Testis (tissue), 3 donors: ENCODE data around the gene DNER. TPM values are rescaled to one million over a fixed set of nuclear protein-coding genes. Genes with fewer than 3 reads are reported as not detected.

Experiments used
- DNase-seq: peaks from one replicate; pipeline ENCODE4 v3.0.0-alpha.2; 2019
- H3K27ac ChIP-seq, 2 donors: fragments of 200-600 bp; sonication (generic); one replicate each; pipeline ENCODE4 v1.5.1; 2019
- H3K27me3 ChIP-seq: fragments of 200-600 bp; sonication (generic); one replicate; pipeline ENCODE4 v1.5.1; 2019
- H3K36me3 ChIP-seq: fragments of 200-600 bp; sonication (generic); one replicate; pipeline ENCODE4 v1.5.1; 2017; ENCODE audit warnings: low read depth; ENCODE audit errors: missing control alignments
- H3K4me1 ChIP-seq: fragments of 200-600 bp; sonication (generic); one replicate; pipeline ENCODE4 v1.5.1; 2019
- H3K4me3 ChIP-seq, 2 donors: fragments of 200-600 bp; sonication (generic); one replicate each; pipeline ENCODE4 v1.5.1; 2017 to 2019
- H3K9me3 ChIP-seq: fragments of 200-600 bp; sonication (generic); one replicate; pipeline ENCODE4 v1.5.1; 2017
- POLR2A ChIP-seq: fragments of 450-650 bp; IDR thresholded peaks from one replicate; pipeline ENCODE4 v1.6.1; 2017; ENCODE audit warnings: antibody characterized with exemption, mild to moderate bottlenecking, moderate library complexity
- WGBS, 2 donors: methylation state at CpG; one replicate each; pipeline ENCODE4 v1.1.5; 2018; 5-methylcytosine and 5-hydroxymethylcytosine counted together
- intact Hi-C: fragments of 100-400 bp; cut with DNase I; formaldehyde crosslinking; loops from one replicate; pipeline ENCODE4 v1.15.1; 2023; ENCODE audit warnings: low total_unique reads
- polyA plus RNA-seq: library from polyadenylated mRNA; stranded (reverse); fragments of 350-450 nt; fragmentation: Illumina TruSeq; extraction: RNeasy Lipid Tissue Mini Kit (QIAGEN cat#74804); gene quantifications from one replicate; pipeline ENCODE4 v1.2.3, GENCODE V29; 2014; ENCODE audit warnings: low read depth, low replicate concordance; ENCODE audit not compliant: insufficient read depth
- total RNA-seq, 2 donors: library from RNA; depleted of rRNA; stranded (reverse); fragments of >200 nt; gene quantifications; one replicate each; pipeline ENCODE4 v1.2.3, GENCODE V29; 2016
- TF ChIP-seq, protein P1 (sequence below), 3 experiments: fragments of 450-650 bp in 2 of 3; fragments of 200-600 bp in 1 of 3; sonication (generic) in 1 of 3; IDR thresholded peaks; one replicate each; pipeline ENCODE4 v1.5.1; 2016 to 2019; ENCODE audit warnings: antibody characterized with exemption in 3 of 3, mild to moderate bottlenecking in 2 of 3, moderate library complexity in 1 of 3

Gene DNER
- total and polyA plus RNA-seq, 3 donors from 2014 or later: 2.0 to 4.8 (median 2.9) TPM

GRCh38 chr2:229674830-229675530 lies 39.4 kb downstream of the DNER start:
- 78 to 93% methylated on average over 6 of the region's 6 CpGs for WGBS, 2 donors
- TF ChIP-seq, protein P1, sequence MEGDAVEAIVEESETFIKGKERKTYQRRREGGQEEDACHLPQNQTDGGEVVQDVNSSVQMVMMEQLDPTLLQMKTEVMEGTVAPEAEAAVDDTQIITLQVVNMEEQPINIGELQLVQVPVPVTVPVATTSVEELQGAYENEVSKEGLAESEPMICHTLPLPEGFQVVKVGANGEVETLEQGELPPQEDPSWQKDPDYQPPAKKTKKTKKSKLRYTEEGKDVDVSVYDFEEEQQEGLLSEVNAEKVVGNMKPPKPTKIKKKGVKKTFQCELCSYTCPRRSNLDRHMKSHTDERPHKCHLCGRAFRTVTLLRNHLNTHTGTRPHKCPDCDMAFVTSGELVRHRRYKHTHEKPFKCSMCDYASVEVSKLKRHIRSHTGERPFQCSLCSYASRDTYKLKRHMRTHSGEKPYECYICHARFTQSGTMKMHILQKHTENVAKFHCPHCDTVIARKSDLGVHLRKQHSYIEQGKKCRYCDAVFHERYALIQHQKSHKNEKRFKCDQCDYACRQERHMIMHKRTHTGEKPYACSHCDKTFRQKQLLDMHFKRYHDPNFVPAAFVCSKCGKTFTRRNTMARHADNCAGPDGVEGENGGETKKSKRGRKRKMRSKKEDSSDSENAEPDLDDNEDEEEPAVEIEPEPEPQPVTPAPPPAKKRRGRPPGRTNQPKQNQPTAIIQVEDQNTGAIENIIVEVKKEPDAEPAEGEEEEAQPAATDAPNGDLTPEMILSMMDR (IDR thresholded peaks at IDR 0.05): no peak
- no peak for TF ChIP-seq POLR2A
- H3K27ac ChIP-seq: no peak overlapping the region
- H3K4me1 ChIP-seq: no peaks in the 10 kb centered on the region
- no peaks in the 10 kb centered on the region for H3K27me3 ChIP-seq
- H3K36me3 ChIP-seq: no peaks in the 10 kb centered on the region
- no peak for DNase-seq
- intact Hi-C loops: no loop called here
- H3K9me3 ChIP-seq: no peaks in the 10 kb centered on the region
- H3K4me3 ChIP-seq: no peak overlapping the region

- intact Hi-C loops: no loop called here
These were observed 40.7 kb downstream of the DNER start for GRCh38 chr2:229673676-229674075.

DNA sequence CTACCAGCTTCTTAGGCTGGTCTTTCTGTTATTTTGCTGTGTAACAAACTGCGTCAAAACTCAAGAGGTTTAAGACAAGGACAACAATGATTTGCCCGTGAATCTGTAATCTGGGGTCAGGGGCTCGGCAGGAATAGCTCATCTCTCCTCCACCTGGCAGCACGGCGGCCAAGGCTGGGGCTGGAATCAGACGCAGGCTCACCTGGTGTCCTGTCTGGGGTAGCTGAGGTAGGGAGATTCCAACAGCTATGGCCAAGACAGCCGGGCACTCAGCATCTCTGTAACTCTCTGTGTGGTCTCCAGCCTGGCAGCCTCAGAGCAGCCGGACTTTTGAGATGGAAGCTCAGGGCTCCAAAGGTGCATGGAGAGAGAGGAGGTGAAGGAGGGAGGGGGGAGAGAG lies 42.3 kb downstream of the DNER start:
- no peaks in the 10 kb centered on the region for H3K36me3 ChIP-seq
- H3K27me3 ChIP-seq: no peaks in the 10 kb centered on the region
- no peaks in the 10 kb centered on the region for H3K9me3 ChIP-seq
- TF ChIP-seq POLR2A: no peak
- TF ChIP-seq, protein P1 (IDR thresholded peaks at IDR 0.05): no peak
- intact Hi-C loops: no loop called here
- H3K4me1 ChIP-seq: no peaks in the 10 kb centered on the region
- DNase-seq: no peak
- WGBS, 2 donors: 71 to 74% methylated on average over 8 of the region's 8 CpGs
- no peak overlapping the region for H3K4me3 ChIP-seq
- no peak overlapping the region for H3K27ac ChIP-seq

More at GRCh38 chr2:229673676-229674075, 40.7 kb downstream of the DNER start:
- Histone ChIP-seq H3K27me3 (no peaks in the 10 kb centered on the region), H3K27ac (no peak overlapping the region), H3K4me1 (no peaks in the 10 kb centered on the region), H3K36me3 (no peaks in the 10 kb centered on the region), H3K9me3 (no peaks in the 10 kb centered on the region), H3K4me3 (no peak overlapping the region)
- no peak for TF ChIP-seq POLR2A
- TF ChIP-seq, protein P1 (IDR thresholded peaks at IDR 0.05): no peak
- DNase-seq: no peak
- 87 to 96% methylated on average over 5 of the region's 5 CpGs for WGBS, 2 donors

GRCh38 chr2:229669841-229670240 lies 44.5 kb downstream of the DNER start:
- Histone ChIP-seq H3K4me1 (no peaks in the 10 kb centered on the region), H3K27ac (no peak overlapping the region), H3K36me3 (no peaks in the 10 kb centered on the region), H3K27me3 (no peaks in the 10 kb centered on the region), H3K9me3 (no peaks in the 10 kb centered on the region), H3K4me3 (no peak overlapping the region)
- WGBS, 2 donors: 76 to 82% methylated on average over 3 of the region's 3 CpGs
- intact Hi-C loops: no loop called here
- TF ChIP-seq, protein P1 (IDR thresholded peaks at IDR 0.05): no peak
- TF ChIP-seq POLR2A: no peak
- DNase-seq: no peak

DNA sequence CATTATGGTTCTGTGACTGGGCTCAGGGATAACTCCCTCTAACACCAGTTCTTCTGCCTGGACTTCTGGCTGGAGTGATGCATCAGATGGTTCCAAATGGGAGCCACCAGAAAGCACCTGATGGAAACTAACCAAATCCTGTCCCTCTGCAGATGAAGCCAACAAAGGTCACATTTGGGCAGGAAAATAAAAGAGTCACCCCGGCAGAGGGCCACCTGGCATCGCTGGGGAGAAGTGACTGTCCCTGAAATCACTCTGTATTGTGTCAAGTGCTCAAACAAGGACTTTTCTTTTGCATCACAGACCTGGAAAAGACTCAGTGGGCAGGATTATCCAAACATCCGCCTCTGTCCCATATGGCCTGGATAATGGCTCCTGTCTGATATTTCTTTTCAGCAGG lies 47.5 kb downstream of the DNER start:
- H3K36me3 ChIP-seq: no peaks in the 10 kb centered on the region
- H3K27me3 ChIP-seq: no peaks in the 10 kb centered on the region
- no peaks in the 10 kb centered on the region for H3K4me1 ChIP-seq
- no peaks in the 10 kb centered on the region for H3K9me3 ChIP-seq
- no peak for DNase-seq
- TF ChIP-seq, protein P1 (IDR thresholded peaks at IDR 0.05): no peak
- TF ChIP-seq POLR2A: no peak
- intact Hi-C loops: no loop called here
- no peak overlapping the region for H3K4me3 ChIP-seq
- 87 to 96% methylated on average over 3 of the region's 3 CpGs for WGBS, 2 donors
- no peak overlapping the region for H3K27ac ChIP-seq
